Kidney (tissue), 14 donors: ENCODE results near the gene TMEM39B. TPM values are rescaled to one million over a fixed set of nuclear protein-coding genes. Genes with fewer than 3 reads are reported as not detected.

Source experiments
- DNase-seq, 5 donors: peaks; one replicate each; pipeline ENCODE4 v3.0.0-alpha.2; 2013 to 2020
- FAIRE-seq: peaks from 2 replicates; lab custom pipeline; 2012; peaks lifted over from hg19 to GRCh38; lab: Jason Lieb, UNC
- H3K27ac ChIP-seq, 2 donors: one replicate each; pipeline ENCODE4 v1.7.0; 2013; ENCODE audit warnings: low read depth in 2 of 2, low read length in 2 of 2, inconsistent platforms in 1 of 2
- H3K27me3 ChIP-seq: one replicate; pipeline ENCODE4 v1.7.1; 2013; ENCODE audit warnings: low read length, inconsistent platforms; ENCODE audit not compliant: control insufficient read depth, insufficient read depth
- H3K36me3 ChIP-seq, 3 donors: one replicate each; pipeline versions ENCODE4 v1.7.0 to v1.7.1; 2013; ENCODE audit warnings: low read length in 3 of 3, control low read depth in 1 of 3, inconsistent platforms in 1 of 3; ENCODE audit not compliant: insufficient read depth in 3 of 3, control insufficient read depth in 2 of 3
- H3K4me1 ChIP-seq, 3 donors: one replicate each; pipeline versions ENCODE4 v1.7.0 to v1.7.1; 2013; ENCODE audit warnings: low read length in 3 of 3, inconsistent platforms in 1 of 3, low read depth in 1 of 3; ENCODE audit not compliant: control insufficient read depth in 2 of 3, insufficient read depth in 2 of 3
- H3K4me3 ChIP-seq, 3 donors: one replicate each; pipeline versions ENCODE4 v1.7.0 to v1.8.1; 2013; ENCODE audit warnings: low read length in 3 of 3, control low read depth in 1 of 3, inconsistent platforms in 1 of 3
- H3K9ac ChIP-seq, 3 donors: one replicate each; pipeline versions ENCODE4 v1.7.0 to v1.7.1; 2013; ENCODE audit warnings: low read length in 3 of 3, control low read depth in 1 of 3, inconsistent platforms in 1 of 3
- H3K9me3 ChIP-seq, 3 donors: one replicate each; pipeline versions ENCODE4 v1.7.0 to v1.7.1; 2013; ENCODE audit warnings: low read length in 3 of 3, control low read depth in 1 of 3, inconsistent platforms in 1 of 3; ENCODE audit not compliant: control insufficient read depth in 2 of 3, insufficient read depth in 1 of 3
- CTCF ChIP-seq: IDR thresholded peaks from 3 replicates; pipeline ENCODE4 v1.5.1; 2012; ENCODE audit warnings: mild to moderate bottlenecking, moderate library complexity, borderline replicate concordance; ENCODE audit not compliant: insufficient read depth; ENCODE audit errors: extremely low read depth
- intact Hi-C: fragments of 100-400 bp; cut with DNase I; formaldehyde crosslinking; loops from one replicate; pipeline ENCODE4 v1.11.1; 2022
- polyA plus RNA-seq: library from polyadenylated mRNA; stranded (reverse); fragments of 350-450 nt; fragmentation: Illumina TruSeq; extraction: RNeasy Lipid Tissue Mini Kit (QIAGEN cat#74804); gene quantifications from one replicate; pipeline ENCODE4 v1.2.3, GENCODE V29; 2014; ENCODE audit warnings: low read depth, low replicate concordance; ENCODE audit not compliant: insufficient read depth
- total RNA-seq: library from RNA; stranded (reverse); fragmentation: NEBNext Ultra II Directional; extraction: Animal tissue kit (Norgen Biotek cat#: 25700); gene quantifications from one replicate; pipeline ENCODE4 v1.2.1, GENCODE V29; 2021
- donor health status: control.
- donor health status: control.
- donor health status: control.
- donor health status: control.
- donor health status: control.
- donor health status: DM: yes; HTN: yes; CAD: no.
- donor health status: Normal renal cell carcinoma (clear cell type).

TMEM39B gene
- total and polyA plus RNA-seq, 2 donors from 2014 or later = 9.3 to 15.4 TPM

GRCh38 chr1:32107742-32108661 lies 35.3 kb downstream of the TMEM39B start, which contains the start of gene KPNA6:
TSS of gene KPNA6 (plus strand) at chr1:32108056. CDS start at chr1:32108131, 75 bp downstream.
- Histone ChIP-seq H3K9me3 (no peaks in the 10 kb centered on the region), H3K36me3 (peaks cover 0 to 4% (median 0%) of the 10 kb centered on the region in 3 donors), H3K4me3 (peak within 1 kb of the TSS; percentile 73 to 96 (median 95)), H3K27me3 (no peaks in the 10 kb centered on the region), H3K4me1 (peaks cover 0 to 11% (median 9%) of the 10 kb centered on the region in 3 donors), H3K9ac (peak within 1 kb of the TSS; percentile 90 to 97 (median 94)), H3K27ac (peak within 1 kb of the TSS; percentile 85 to 90)
- intact Hi-C loops = no loop called here
- DNase-seq = peak; percentile 91 to 97 (median 94)
- no peak for FAIRE-seq
- no peak for TF ChIP-seq CTCF

DNA sequence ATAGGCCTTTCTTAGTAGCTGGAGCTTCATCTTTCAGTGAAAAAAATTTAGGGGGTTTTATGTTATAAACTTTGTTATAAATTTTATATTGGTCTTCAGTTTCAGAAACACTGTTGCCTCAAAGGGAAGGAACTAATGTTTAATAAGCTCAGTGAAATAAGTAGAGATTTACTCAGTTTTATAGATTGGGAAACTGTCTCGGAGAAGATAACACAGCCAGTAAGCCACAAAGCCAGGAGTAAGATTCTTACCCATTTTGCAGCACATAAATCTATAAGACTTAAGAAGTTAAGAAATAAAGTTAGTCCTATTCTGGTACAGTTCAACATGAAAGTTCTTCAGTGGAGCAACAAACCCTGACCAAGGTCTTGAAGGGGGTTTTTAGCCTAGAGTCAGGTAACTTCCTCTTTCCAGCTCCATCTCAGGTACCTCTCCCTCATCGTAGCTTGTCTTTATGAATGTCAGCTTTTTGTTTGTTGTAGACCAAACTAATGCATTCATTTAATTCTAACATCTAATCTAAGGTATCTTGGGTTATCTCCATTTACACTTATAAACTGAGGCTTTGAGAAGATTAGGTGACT lies 38.4 kb downstream of the TMEM39B start:
- intact Hi-C loops = no loop called here
- no peak overlapping the region for H3K9ac ChIP-seq
- FAIRE-seq (no peak), DNase-seq (no peak)
- no peak for TF ChIP-seq CTCF
- no peak overlapping the region for H3K4me3 ChIP-seq
- no peaks in the 10 kb centered on the region for H3K27me3 ChIP-seq
- H3K9me3 ChIP-seq = no peaks in the 10 kb centered on the region
- H3K36me3 ChIP-seq = peaks cover 0 to 4% (median 3%) of the 10 kb centered on the region in 3 donors
- H3K4me1 ChIP-seq = peaks cover 0 to 11% (median 9%) of the 10 kb centered on the region in 3 donors
- no peak overlapping the region for H3K27ac ChIP-seq

DNA sequence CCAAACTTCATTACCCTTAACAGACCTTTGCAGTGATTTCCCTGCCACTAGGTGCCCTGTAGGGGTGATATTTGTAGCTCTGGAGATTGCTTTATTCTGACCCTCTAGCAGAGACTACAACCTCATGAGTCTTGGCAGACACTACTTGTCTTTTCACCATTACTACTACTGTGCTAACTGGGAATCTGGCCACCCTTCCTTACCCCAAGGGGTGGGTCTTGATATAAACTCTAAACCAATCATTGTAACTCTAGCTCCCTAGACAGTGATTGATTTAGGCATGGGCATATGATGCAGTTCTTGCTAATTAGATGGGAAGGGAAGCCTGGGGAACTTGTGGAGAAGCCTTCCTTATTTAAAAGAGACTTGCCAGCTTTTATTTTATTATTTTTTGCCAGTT lies 39.0 kb downstream of the TMEM39B start:
- Histone ChIP-seq H3K27ac (no peak overlapping the region), H3K27me3 (no peaks in the 10 kb centered on the region), H3K9me3 (no peaks in the 10 kb centered on the region), H3K4me1 (peaks cover 0 to 14% (median 11%) of the 10 kb centered on the region in 3 donors), H3K36me3 (peaks cover 0 to 4% (median 3%) of the 10 kb centered on the region in 3 donors), H3K9ac (no peak overlapping the region), H3K4me3 (no peak overlapping the region)
- FAIRE-seq (no peak), DNase-seq (no peak)
- intact Hi-C loops = no loop called here
- no peak for TF ChIP-seq CTCF
